GM10266 (cell line): ENCODE data around the gene SYNPO2L.

Experiments used
- DNase-seq: peaks from one replicate; pipeline ENCODE4 v3.0.0; 2012; ENCODE audit errors: extremely low spot score
- TF ChIP-seq, protein P1 (sequence below): IDR thresholded peaks from 2 replicates; pipeline ENCODE4 v1.5.1; 2012; ENCODE audit warnings: mild to moderate bottlenecking, low read depth; ENCODE audit not compliant: control insufficient read depth, insufficient read depth; ENCODE audit errors: missing control alignments

Gene SYNPO2L

DNA sequence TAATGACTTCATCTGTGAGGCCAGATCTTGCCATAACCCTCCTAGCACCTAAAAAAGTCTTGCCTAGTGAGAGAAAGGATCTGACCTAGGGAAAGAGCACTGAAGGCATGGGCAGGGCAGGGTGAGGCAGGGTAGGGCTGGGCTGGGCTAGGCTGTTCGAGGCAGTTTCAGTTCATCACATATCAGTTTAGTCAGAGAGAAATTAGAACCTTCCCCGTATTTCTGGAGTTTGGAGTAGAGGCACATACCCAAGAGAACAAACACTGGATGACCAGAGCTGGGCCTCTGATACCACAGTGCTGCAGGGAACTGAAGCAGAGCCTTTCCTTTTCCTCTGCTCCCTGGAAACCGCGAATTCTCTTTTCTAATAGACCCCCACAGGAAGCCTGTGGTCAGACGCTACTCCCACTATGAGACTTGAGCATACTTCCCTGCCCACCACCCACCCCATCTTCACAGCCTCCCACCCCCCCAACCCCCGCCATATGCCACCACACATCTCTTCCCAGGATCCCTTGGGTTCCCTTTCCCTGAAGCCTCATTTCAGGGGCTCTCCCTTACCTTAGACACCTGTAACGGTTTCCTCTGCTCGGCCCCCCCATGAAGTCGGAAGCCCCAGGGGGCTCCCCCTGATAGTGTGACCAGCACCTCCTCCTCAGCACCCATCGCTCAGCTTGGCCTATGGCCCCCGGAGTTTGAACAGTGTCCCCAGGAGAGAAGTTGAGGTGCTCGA, 406 bp downstream of the SYNPO2L start:
- TF ChIP-seq, protein P1, sequence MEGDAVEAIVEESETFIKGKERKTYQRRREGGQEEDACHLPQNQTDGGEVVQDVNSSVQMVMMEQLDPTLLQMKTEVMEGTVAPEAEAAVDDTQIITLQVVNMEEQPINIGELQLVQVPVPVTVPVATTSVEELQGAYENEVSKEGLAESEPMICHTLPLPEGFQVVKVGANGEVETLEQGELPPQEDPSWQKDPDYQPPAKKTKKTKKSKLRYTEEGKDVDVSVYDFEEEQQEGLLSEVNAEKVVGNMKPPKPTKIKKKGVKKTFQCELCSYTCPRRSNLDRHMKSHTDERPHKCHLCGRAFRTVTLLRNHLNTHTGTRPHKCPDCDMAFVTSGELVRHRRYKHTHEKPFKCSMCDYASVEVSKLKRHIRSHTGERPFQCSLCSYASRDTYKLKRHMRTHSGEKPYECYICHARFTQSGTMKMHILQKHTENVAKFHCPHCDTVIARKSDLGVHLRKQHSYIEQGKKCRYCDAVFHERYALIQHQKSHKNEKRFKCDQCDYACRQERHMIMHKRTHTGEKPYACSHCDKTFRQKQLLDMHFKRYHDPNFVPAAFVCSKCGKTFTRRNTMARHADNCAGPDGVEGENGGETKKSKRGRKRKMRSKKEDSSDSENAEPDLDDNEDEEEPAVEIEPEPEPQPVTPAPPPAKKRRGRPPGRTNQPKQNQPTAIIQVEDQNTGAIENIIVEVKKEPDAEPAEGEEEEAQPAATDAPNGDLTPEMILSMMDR = no peak
- peak; percentile 61 for DNase-seq

DNA sequence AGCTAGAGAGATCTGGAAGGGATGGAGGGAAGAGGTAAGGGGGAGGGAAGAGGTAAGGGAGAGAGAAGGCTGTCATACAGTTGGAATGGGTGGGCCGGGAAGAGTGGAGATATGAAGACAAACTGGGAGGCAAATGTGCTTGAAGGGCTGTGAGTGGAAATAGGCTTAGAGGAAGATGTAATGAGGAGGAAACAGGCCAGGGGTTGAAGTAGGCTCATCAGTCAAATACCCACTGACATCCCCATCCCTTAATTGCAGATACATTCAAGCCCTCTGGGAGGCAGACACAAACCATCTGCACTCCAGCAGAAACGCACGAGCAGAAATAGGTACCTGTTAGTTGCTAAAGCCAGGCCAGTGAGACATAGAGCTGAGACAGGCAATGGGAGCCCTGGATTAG, 2.1 kb downstream of the SYNPO2L start:
- peak; percentile 53 for DNase-seq
- TF ChIP-seq, protein P1 = peak; percentile 47

DNA sequence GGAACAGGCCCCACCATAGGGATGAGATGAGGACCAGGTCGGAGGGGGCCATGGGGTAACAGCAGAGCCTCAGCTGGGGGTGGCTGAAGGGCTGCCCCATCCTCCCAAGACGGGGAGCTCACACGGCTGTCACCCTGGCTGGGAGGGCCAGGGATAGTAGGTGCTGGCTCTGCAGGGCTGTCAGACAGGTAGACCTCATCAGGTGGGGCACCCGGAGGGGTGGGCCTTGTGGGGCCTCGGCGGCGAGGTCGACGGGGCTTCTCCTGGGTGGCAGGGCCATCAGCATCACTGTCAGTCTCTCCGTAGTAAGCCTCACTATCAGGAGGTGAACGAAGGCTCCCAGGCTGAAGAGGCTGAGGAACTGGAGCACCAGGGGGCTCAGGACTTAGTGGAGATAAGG, 2.6 kb downstream of the SYNPO2L start:
- DNase-seq = no peak
- TF ChIP-seq, protein P1 = no peak

DNA sequence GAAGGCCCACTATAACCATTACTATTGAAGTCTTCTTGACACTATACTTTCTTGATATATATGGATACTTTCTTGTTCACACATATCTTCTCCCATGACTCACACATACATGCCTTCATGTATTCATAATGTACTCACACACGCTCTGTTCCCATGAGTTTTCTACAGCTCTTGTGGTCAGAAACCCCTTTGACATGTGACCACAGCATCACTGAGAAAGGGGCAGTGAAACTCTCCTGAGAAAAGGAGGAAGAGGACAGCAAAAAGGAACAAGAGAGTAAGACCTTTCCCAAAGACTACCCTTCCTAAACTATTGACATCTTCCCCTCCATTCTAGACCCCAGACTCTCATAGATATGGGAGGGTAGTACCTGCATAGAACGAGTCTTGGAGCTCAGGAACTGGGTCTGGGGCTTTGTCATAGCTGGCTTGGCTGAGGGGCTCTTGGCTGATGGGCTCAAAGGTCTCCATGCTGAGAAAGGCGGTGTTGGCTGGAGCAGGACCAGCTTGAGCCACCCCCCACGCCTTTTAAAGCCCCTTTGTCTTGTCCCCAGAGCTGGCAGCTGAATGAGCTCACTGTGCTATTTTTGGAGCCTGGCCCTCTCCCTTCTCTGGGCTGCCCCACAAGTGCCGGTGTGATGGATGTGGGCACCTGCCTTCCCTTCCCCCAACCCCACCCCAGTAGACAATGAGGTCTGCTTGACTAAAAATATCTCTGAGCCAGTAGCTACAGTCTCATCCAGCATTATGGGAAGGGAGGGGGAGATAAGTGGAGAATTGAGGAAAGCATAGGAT, 5.1 kb downstream of the SYNPO2L start:
- peak; percentile 75 for DNase-seq
- TF ChIP-seq, protein P1 = no peak

DNA sequence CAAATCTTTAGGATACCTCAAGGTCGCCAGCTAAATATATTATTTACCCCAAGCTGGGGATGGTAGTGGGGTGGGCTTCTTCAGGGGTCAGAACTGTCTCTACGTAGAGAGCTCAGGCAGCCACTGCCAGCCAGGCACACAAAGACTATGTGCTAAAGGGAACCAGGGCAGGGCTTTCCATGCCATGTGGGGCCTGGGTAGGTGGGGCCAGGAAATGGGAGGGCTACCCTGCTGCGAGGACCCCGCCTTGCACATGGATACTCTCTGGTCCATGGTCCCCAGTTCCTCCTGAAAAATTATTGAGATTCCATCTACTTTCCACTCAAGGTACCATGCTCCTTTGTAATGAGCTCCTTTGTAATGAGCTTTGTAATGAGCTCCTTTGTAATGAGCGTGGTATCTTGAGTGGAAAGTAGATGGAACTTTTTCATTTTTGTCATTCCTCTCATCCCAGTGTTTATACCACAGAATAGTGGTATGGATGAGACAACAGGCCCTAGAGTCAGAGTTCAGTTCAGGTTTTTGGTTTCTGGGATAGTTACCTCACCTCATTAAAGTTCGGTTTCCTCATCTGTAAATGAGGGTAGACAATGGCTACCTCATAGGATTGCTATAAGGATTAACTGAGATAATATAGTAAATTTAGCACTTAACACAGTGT, 5.8 kb downstream of the SYNPO2L start:
- no peak for DNase-seq
- TF ChIP-seq, protein P1 = no peak

DNA sequence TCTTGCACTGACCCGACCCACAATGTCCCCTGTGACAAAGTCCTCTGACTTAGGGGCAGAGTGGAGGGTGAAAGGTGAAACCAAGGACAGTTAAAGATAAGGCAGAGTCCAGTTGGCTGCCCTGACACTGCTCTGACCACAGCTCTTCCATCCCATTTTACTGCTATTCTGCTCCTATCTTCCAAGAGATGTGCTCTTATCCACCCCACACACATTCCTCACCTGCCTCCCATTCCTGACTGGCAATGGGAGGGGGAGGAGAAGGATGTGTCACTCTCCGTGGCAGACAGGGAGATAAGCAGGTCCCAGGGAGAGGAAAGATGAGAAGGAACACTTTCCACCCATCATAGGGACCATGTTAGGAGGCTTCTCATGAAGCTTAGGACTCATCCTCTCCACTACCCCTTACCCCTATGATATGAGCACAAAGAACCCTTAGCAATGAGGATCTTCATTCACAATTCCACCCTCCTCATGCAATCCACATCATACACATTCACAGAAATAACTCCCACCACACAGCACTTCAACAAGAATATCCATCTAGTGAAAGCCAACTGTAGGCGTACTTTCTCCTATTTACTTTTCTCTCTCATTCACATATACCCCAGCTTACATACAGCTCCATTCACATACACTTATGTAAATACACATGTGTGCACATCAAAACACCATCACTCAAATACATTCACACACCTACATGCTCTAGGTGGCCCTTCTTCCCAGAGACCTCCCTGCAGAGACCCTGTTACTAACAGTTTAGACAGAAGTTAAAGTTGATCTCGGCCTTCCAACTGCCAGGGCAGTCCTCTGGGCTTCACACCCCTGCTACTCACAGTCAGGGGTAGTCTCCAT, 6.6 kb downstream of the SYNPO2L start:
- TF ChIP-seq, protein P1 = no peak
- no peak for DNase-seq
